Measurements from ENCODE around the gene TMEM44.

The TMEM44 gene

DNA sequence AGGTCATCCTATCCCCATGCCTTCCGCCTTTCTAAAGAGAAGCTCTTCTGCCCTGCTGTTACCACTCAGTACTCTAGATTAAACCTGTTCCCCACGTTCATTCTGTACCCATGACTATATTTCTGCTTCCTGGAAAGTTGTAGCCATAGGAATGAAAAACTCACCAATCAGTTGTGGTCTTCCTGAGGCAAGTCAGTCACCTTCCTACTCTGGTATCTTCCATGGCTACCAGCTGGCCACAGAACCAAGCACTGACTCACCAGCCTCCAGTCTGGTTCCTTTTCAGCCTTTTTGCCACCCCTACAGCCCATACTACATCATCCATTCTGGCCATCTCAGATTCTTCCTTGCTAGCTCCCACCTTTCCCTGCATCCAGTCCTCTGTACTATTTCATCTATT is 46.4 kb downstream of the TMEM44 start:
- no peak overlapping the region for H3K27ac ChIP-seq (ENCODE audit: insufficient read depth in 1 of 2, low read depth in 1 of 2, low read length in 2 of 2, poor library complexity in 1 of 2, severe bottlenecking in 2 of 2)
- CTCF ChIA-PET = interaction anchor here (0.9 to 3.8 kb wide), 6 partner anchors 7 to 518 kb away, joined by 3 to 14 read pairs (median 3); no protein-coding TSS in a partner anchor
- H3K4me1 ChIP-seq (ENCODE audit: control extremely low read depth in 1 of 4, control insufficient read depth in 4 of 4, insufficient read depth in 4 of 4, low read length in 3 of 4) = peaks cover 3 to 16% (median 8%) of the 10 kb centered on the region in 4 experiments
- no peak overlapping the region for H3K4me3 ChIP-seq (ENCODE audit: control insufficient read depth in 1 of 7, extremely low read depth in 1 of 7, insufficient read depth in 4 of 7, low read depth in 2 of 7, low read length in 6 of 7)
- POLR2A ChIA-PET = no interaction called here
- peaks cover 11 to 42% (median 27%) of the 10 kb centered on the region in 4 experiments for H3K36me3 ChIP-seq (ENCODE audit: control insufficient read depth in 4 of 4, insufficient read depth in 4 of 4, low read length in 3 of 4)
- peak in 2 of 3 donors; percentile 41 for DNase-seq
- WGBS (ENCODE audit: insufficient coverage) = 94% methylated on average over 2 of the region's 2 CpGs
- H3K9me3 ChIP-seq (ENCODE audit: control extremely low read depth in 1 of 5, control insufficient read depth in 4 of 5, insufficient read depth in 2 of 5, low read depth in 1 of 5, low read length in 4 of 5) = no peaks in the 10 kb centered on the region
- H3K27me3 ChIP-seq (replicated peaks in 2 of 5; ENCODE audit: control insufficient read depth in 4 of 5, insufficient read depth in 5 of 5, low read length in 4 of 5) = no peaks in the 10 kb centered on the region

DNA sequence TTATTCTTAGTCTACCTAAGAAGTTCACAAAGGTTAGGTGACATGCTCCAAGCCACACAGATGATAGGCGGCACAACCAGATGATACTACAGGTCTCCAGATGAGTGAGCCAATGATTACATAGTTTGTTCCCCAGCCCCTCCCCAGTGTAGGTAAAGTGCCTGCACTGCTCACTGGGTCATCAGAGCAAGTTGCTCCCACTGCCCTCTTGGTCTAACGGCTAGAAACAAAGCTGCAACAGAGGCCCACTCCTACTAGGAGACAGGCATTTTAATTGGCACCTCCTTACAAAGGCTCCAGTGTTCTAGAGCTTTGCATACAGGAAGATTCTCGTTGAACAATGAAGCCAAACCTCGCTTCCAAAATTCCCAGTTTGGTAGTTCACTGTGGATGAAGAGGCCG is 47.3 kb downstream of the TMEM44 start:
- WGBS (ENCODE audit: insufficient coverage) = 96% methylated on average over 5 of the region's 5 CpGs
- no peaks in the 10 kb centered on the region for H3K27me3 ChIP-seq (replicated peaks in 2 of 5; ENCODE audit: control insufficient read depth in 4 of 5, insufficient read depth in 5 of 5, low read length in 4 of 5)
- no peak overlapping the region for H3K27ac ChIP-seq (ENCODE audit: insufficient read depth in 1 of 2, low read depth in 1 of 2, low read length in 2 of 2, poor library complexity in 1 of 2, severe bottlenecking in 2 of 2)
- peaks cover 11 to 42% (median 27%) of the 10 kb centered on the region in 4 experiments for H3K36me3 ChIP-seq (ENCODE audit: control insufficient read depth in 4 of 4, insufficient read depth in 4 of 4, low read length in 3 of 4)
- peaks cover 3 to 16% (median 8%) of the 10 kb centered on the region in 4 experiments for H3K4me1 ChIP-seq (ENCODE audit: control extremely low read depth in 1 of 4, control insufficient read depth in 4 of 4, insufficient read depth in 4 of 4, low read length in 3 of 4)
- DNase-seq = no peak
- CTCF ChIA-PET = interaction anchor here (0.9 to 3.8 kb wide), 5 partner anchors 8 to 180 kb away, joined by 3 to 14 read pairs (median 3); no protein-coding TSS in a partner anchor
- POLR2A ChIA-PET = no interaction called here
- no peaks in the 10 kb centered on the region for H3K9me3 ChIP-seq (ENCODE audit: control extremely low read depth in 1 of 5, control insufficient read depth in 4 of 5, insufficient read depth in 2 of 5, low read depth in 1 of 5, low read length in 4 of 5)
- no peak overlapping the region for H3K4me3 ChIP-seq (ENCODE audit: control insufficient read depth in 1 of 7, extremely low read depth in 1 of 7, insufficient read depth in 4 of 7, low read depth in 2 of 7, low read length in 6 of 7)

DNA sequence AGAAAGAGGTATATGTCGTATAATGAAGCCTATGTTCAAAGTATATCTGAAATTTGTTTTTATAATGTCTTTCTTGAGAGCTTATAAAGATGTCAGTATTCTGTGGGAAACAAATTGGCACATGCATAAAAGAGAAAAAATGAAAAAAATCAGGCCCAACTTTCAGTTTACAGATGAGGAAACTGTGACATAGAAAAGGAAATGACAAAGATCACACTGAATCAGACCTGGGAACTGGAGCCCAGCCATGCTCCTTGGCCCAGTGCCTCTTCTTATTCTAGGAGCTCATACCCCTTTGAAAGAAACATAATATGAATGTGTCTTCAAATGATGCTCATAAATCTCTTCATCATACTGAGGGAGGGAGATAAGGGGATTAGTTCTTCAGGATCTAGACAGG is 48.4 kb downstream of the TMEM44 start:
- Histone ChIP-seq H3K36me3 (ENCODE audit: control insufficient read depth in 4 of 4, insufficient read depth in 4 of 4, low read length in 3 of 4) (peaks cover 11 to 36% (median 22%) of the 10 kb centered on the region in 4 experiments), H3K9me3 (ENCODE audit: control extremely low read depth in 1 of 5, control insufficient read depth in 4 of 5, insufficient read depth in 2 of 5, low read depth in 1 of 5, low read length in 4 of 5) (no peaks in the 10 kb centered on the region), H3K27me3 (replicated peaks in 2 of 5; ENCODE audit: control insufficient read depth in 4 of 5, insufficient read depth in 5 of 5, low read length in 4 of 5) (no peaks in the 10 kb centered on the region), H3K27ac (ENCODE audit: insufficient read depth in 1 of 2, low read depth in 1 of 2, low read length in 2 of 2, poor library complexity in 1 of 2, severe bottlenecking in 2 of 2) (no peak overlapping the region), H3K4me3 (ENCODE audit: control insufficient read depth in 1 of 7, extremely low read depth in 1 of 7, insufficient read depth in 4 of 7, low read depth in 2 of 7, low read length in 6 of 7) (peak overlapping the region in 4 of 7 experiments; percentile 86 to 98 (median 92)), H3K4me1 (ENCODE audit: control extremely low read depth in 1 of 4, control insufficient read depth in 4 of 4, insufficient read depth in 4 of 4, low read length in 3 of 4) (peaks cover 3 to 16% (median 8%) of the 10 kb centered on the region in 4 experiments)
- ChIA-PET CTCF (interaction anchor here (3.8 kb wide), 1 partner anchor 9 kb away, joined by 14 read pairs; no protein-coding TSS in a partner anchor), POLR2A (no interaction called here)
- WGBS (ENCODE audit: insufficient coverage) = 100% methylated on average over 1 of the region's 1 CpG
- DNase-seq = no peak

DNA sequence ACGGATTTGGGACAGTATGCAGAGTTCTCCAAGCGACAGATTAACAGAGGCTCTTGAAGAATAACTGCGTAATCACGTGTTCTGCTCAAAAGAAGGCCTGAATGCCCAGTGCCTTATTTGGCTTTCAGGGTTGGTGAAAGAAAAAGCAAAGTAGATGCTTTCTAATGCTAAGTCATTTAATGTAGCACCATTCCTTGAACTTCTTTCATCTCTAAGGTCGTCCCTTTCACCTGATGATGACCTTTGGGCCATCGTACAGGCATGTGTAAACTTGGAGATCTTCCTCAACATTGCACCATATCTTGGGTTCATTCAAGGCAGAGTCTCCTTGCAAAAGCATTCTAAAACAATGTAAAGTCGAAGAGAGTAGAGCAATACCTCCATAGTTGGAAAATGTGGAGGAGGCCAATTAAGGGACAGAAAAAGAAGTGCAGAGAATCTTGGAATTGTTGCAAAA is 48.9 kb downstream of the TMEM44 start:
- Histone ChIP-seq H3K4me3 (ENCODE audit: control insufficient read depth in 1 of 7, extremely low read depth in 1 of 7, insufficient read depth in 4 of 7, low read depth in 2 of 7, low read length in 6 of 7) (peak overlapping the region; percentile 81 to 99 (median 89)), H3K9me3 (ENCODE audit: control extremely low read depth in 1 of 5, control insufficient read depth in 4 of 5, insufficient read depth in 2 of 5, low read depth in 1 of 5, low read length in 4 of 5) (no peaks in the 10 kb centered on the region), H3K27me3 (replicated peaks in 2 of 5; ENCODE audit: control insufficient read depth in 4 of 5, insufficient read depth in 5 of 5, low read length in 4 of 5) (no peaks in the 10 kb centered on the region), H3K36me3 (ENCODE audit: control insufficient read depth in 4 of 4, insufficient read depth in 4 of 4, low read length in 3 of 4) (peaks cover 7 to 31% (median 18%) of the 10 kb centered on the region in 4 experiments), H3K4me1 (ENCODE audit: control extremely low read depth in 1 of 4, control insufficient read depth in 4 of 4, insufficient read depth in 4 of 4, low read length in 3 of 4) (peaks cover 3 to 16% (median 8%) of the 10 kb centered on the region in 4 experiments), H3K27ac (ENCODE audit: insufficient read depth in 1 of 2, low read depth in 1 of 2, low read length in 2 of 2, poor library complexity in 1 of 2, severe bottlenecking in 2 of 2) (peak overlapping the region; percentile 92 to 95)
- ChIA-PET POLR2A (interaction anchor here (0.6 to 0.7 kb wide), 2 partner anchors 60 to 305 kb away, joined by 3 to 4 read pairs; no protein-coding TSS in a partner anchor), CTCF (interaction anchor here (3.8 kb wide), 1 partner anchor 10 kb away, joined by 14 read pairs; no protein-coding TSS in a partner anchor)
- WGBS (ENCODE audit: insufficient coverage) = 19% methylated on average over 6 of the region's 7 CpGs
- peak in 1 of 3 donors; percentile 55 for DNase-seq

DNA sequence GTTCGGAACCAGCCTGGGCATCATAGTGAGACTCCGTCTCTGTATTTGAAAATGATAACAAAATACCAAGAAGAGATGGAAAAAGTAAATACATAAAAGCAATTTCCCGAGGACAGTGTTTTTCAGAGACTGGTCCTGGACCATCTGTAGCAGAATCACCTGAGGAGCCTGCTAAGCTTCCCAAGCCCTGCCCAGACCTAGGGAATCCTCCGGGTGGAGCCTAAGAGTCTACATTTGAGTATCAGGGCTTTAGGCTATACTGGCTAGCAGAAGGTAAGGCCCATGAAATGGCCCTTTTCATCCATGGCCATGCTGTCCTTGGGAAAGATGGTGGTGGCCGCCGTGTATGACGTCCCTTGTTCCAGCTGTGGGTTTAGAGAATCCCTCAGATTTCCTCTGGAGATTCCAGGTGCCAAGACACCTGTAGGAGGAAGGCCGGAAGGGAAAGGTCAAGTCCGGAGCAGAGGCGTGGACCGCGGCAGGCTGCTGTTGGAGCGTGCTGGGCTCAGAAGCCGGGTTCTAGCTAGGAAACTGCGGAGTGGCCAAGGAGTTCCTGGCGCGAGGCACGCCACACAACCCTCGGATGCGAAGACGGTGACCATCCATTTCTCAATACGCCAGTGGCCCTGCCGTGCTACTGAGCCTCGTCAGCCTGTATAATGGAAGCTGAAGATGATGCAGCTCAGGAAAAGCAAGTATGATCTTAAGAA is 50.9 kb downstream of the TMEM44 start:
- ChIA-PET CTCF (interaction anchor here (0.6 to 2.0 kb wide), 5 partner anchors 12 to 776 kb away, joined by 3 to 8 read pairs (median 3); no protein-coding TSS in a partner anchor), POLR2A (interaction anchor here (0.6 kb wide), 1 partner anchor 125 kb away, joined by 4 read pairs; no protein-coding TSS in a partner anchor)
- no peaks in the 10 kb centered on the region for H3K27me3 ChIP-seq (replicated peaks in 2 of 5; ENCODE audit: control insufficient read depth in 4 of 5, insufficient read depth in 5 of 5, low read length in 4 of 5)
- no peaks in the 10 kb centered on the region for H3K9me3 ChIP-seq (ENCODE audit: control extremely low read depth in 1 of 5, control insufficient read depth in 4 of 5, insufficient read depth in 2 of 5, low read depth in 1 of 5, low read length in 4 of 5)
- H3K4me3 ChIP-seq (ENCODE audit: control insufficient read depth in 1 of 7, extremely low read depth in 1 of 7, insufficient read depth in 4 of 7, low read depth in 2 of 7, low read length in 6 of 7) = no peak overlapping the region
- DNase-seq = no peak
- 98% methylated on average over 21 of the region's 24 CpGs for WGBS (ENCODE audit: insufficient coverage)
- no peak overlapping the region for H3K27ac ChIP-seq (ENCODE audit: insufficient read depth in 1 of 2, low read depth in 1 of 2, low read length in 2 of 2, poor library complexity in 1 of 2, severe bottlenecking in 2 of 2)
- H3K36me3 ChIP-seq (ENCODE audit: control insufficient read depth in 4 of 4, insufficient read depth in 4 of 4, low read length in 3 of 4) = peaks cover under 1 to 13% (median 7%) of the 10 kb centered on the region in 4 experiments
- H3K4me1 ChIP-seq (ENCODE audit: control extremely low read depth in 1 of 4, control insufficient read depth in 4 of 4, insufficient read depth in 4 of 4, low read length in 3 of 4) = peaks cover 3 to 16% (median 8%) of the 10 kb centered on the region in 4 experiments

DNA sequence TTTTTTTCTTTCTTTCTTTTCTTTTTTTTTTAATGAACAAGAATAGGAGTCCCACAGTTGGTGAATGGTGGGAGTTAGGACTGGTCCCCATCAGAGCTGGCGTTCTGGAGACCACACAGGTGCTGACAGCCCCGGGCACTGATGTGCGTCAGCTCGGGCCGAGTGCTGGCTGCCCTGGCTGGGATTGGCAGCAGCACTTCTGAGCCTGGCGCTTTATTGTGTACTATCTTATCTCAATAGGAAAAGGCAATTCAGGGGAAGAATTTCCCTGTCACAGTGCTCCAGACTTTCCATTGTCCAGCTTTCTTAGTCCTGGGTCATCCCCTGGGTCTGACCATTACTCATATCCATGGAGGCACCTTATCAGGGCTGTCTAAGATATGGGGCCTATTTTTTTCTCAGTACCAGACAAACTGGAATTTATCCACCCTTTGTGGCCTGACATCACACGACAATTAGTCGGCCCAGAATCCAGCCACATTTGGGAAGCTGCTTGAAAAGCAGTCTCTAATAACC is 54.1 kb downstream of the TMEM44 start:
- ChIA-PET CTCF (interaction anchor here (0.8 to 8.3 kb wide), 5 partner anchors 24 to 141 kb away, joined by 3 to 91 read pairs (median 3); no protein-coding TSS in a partner anchor), POLR2A (no interaction called here)
- Histone ChIP-seq H3K36me3 (ENCODE audit: control insufficient read depth in 4 of 4, insufficient read depth in 4 of 4, low read length in 3 of 4) (no peaks in the 10 kb centered on the region), H3K9me3 (ENCODE audit: control extremely low read depth in 1 of 5, control insufficient read depth in 4 of 5, insufficient read depth in 2 of 5, low read depth in 1 of 5, low read length in 4 of 5) (no peaks in the 10 kb centered on the region), H3K4me3 (ENCODE audit: control insufficient read depth in 1 of 7, extremely low read depth in 1 of 7, insufficient read depth in 4 of 7, low read depth in 2 of 7, low read length in 6 of 7) (no peak overlapping the region), H3K4me1 (ENCODE audit: control extremely low read depth in 1 of 4, control insufficient read depth in 4 of 4, insufficient read depth in 4 of 4, low read length in 3 of 4) (peaks cover under 1 to 5% (median 3%) of the 10 kb centered on the region in 4 experiments), H3K27me3 (replicated peaks in 2 of 5; ENCODE audit: control insufficient read depth in 4 of 5, insufficient read depth in 5 of 5, low read length in 4 of 5) (no peaks in the 10 kb centered on the region), H3K27ac (ENCODE audit: insufficient read depth in 1 of 2, low read depth in 1 of 2, low read length in 2 of 2, poor library complexity in 1 of 2, severe bottlenecking in 2 of 2) (no peak overlapping the region)
- 96% methylated on average over 5 of the region's 8 CpGs for WGBS (ENCODE audit: insufficient coverage)
- no peak for DNase-seq

All from common myeloid progenitor, CD34-positive (primary cell).